Naive thymus-derived CD8-positive, alpha-beta T cell (primary cell): Measurements from ENCODE around the gene MEMO1. TPM values are rescaled to one million over a fixed set of nuclear protein-coding genes. Genes with fewer than 3 reads are reported as not detected.
"Not testable (repeated sequence)": the region's sequence is repeated elsewhere in the genome, so short reads cannot be mapped to it uniquely, and the experiment has no call there.

Source experiments
- ATAC-seq, 2 donors: fragments of 150-1000 bp; cut with Tn5 transposase in 1 of 2; sonication (Bioruptor Pico), chemical (Tn5 transposase) in 1 of 2; 1 replicate in 1 of 2; 2 replicates in 1 of 2; pipeline ENCODE4 v1.10.0; 2021; ENCODE audit warnings: mild to moderate bottlenecking in 2 of 2, moderate library complexity in 2 of 2
- POLR2A ChIA-PET: fragments of 350-600 bp; sonication (Branson Sonifier 250); formaldehyde crosslinking; loops from one replicate; lab custom pipeline; 2021; ENCODE audit warnings: antibody characterized with exemption; lab: Charles Lee
- DNase-seq, 10 donors: peaks; one replicate each; pipeline versions ENCODE4 v3.0.0 to v3.0.0-alpha.2; 2020 to 2022
- H3K27ac Mint-ChIP-seq, 10 donors: one replicate each; pipeline ENCODE4 v1.8.0; 2020 to 2022; ENCODE audit warnings: mild to moderate bottlenecking in 10 of 10, mixed read lengths in 10 of 10, moderate library complexity in 4 of 10, inconsistent platforms in 1 of 10
- H3K27me3 Mint-ChIP-seq, 5 donors: one replicate each; pipeline ENCODE4 v1.8.0; 2021 to 2022; ENCODE audit warnings: mixed read lengths in 5 of 5
- H3K36me3 Mint-ChIP-seq, 3 donors: one replicate each; pipeline ENCODE4 v1.8.0; 2020 to 2022; ENCODE audit warnings: mixed read lengths in 3 of 3, mild to moderate bottlenecking in 2 of 3, inconsistent platforms in 1 of 3
- H3K4me1 Mint-ChIP-seq, 4 donors: one replicate each; pipeline ENCODE4 v1.8.0; 2021 to 2022; ENCODE audit warnings: mixed read lengths in 4 of 4
- H3K4me3 Mint-ChIP-seq, 10 donors: one replicate each; pipeline ENCODE4 v1.8.0; 2020 to 2022; ENCODE audit warnings: mild to moderate bottlenecking in 10 of 10, mixed read lengths in 10 of 10, moderate library complexity in 6 of 10, inconsistent platforms in 1 of 10
- H3K9me3 Mint-ChIP-seq, 9 donors: one replicate each; pipeline ENCODE4 v1.8.0; 2020 to 2022; ENCODE audit warnings: mixed read lengths in 9 of 9, mild to moderate bottlenecking in 3 of 9, inconsistent platforms in 1 of 9, moderate library complexity in 1 of 9
- polyA plus RNA-seq, 3 donors: library from polyadenylated mRNA; unstranded; fragments of 300-500 nt; fragmentation: Illumina TruSeq; gene quantifications; one replicate each; pipeline ENCODE4 v1.2.3, GENCODE V29; 2021
- total RNA-seq, 8 experiments: library from RNA in 2 of 8; stranded (reverse) in 2 of 8; gene quantifications; one replicate each; pipeline ENCODE4 v1.2.3 and lab custom pipeline; 2021 to 2026

MEMO1 gene
- total and polyA plus RNA-seq, 5 experiments from 2014 or later = 23.7 to 35.8 (median 26.2) TPM

DNA sequence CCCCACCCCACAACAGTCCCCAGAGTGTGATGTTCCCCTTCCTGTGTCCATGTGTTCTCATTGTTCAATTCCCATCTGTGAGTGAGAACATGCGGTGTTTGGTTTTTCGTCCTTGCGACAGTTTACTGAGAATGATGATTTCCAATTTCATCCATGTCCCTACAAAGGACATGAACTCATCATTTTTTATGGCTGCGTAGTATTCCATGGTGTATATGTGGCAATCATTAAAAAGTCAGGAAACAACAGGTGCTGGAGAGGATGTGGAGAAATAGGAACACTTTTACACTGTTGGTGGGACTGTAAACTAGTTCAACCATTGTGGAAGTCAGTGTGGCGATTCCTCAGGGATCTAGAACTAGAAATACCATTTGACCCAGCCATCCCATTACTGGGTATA, 168.7 kb downstream of the MEMO1 start:
- ATAC-seq, H3K27ac Mint-ChIP-seq, POLR2A ChIA-PET, H3K4me3 Mint-ChIP-seq, DNase-seq, H3K27me3 Mint-ChIP-seq, H3K4me1 Mint-ChIP-seq, H3K9me3 Mint-ChIP-seq: not testable (repeated sequence)
- H3K36me3 Mint-ChIP-seq = peaks cover 0 to 14% (median 0%) of the 10 kb centered on the region in 3 donors

DNA sequence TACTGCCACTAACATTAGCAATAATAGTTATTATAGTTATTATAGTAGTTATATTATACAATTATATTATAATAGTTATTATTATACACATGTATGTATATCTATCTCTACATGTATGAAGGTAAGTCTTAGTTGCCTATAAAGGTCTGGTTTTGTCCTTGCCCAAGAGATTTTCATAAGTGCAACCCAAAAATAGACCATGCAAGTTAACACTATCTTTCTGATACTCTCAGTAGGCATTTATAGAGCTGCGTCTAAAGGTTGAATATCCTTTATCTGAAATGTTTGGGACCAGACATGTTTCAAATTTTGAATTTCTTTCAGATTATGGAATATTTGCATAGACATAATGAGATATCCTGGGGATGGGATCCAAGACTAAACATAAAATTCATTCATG, 175.4 kb downstream of the MEMO1 start:
- H3K4me3 Mint-ChIP-seq = no peak overlapping the region
- no peak overlapping the region for H3K27ac Mint-ChIP-seq
- H3K36me3 Mint-ChIP-seq = no peaks in the 10 kb centered on the region
- no peaks in the 10 kb centered on the region for H3K27me3 Mint-ChIP-seq
- peaks cover 0 to 2% (median 0%) of the 10 kb centered on the region in 9 donors for H3K9me3 Mint-ChIP-seq
- H3K4me1 Mint-ChIP-seq = peaks cover 0 to 4% (median 2%) of the 10 kb centered on the region in 4 donors
- ATAC-seq = no peak
- POLR2A ChIA-PET = no interaction called here
- DNase-seq = no peak

DNA sequence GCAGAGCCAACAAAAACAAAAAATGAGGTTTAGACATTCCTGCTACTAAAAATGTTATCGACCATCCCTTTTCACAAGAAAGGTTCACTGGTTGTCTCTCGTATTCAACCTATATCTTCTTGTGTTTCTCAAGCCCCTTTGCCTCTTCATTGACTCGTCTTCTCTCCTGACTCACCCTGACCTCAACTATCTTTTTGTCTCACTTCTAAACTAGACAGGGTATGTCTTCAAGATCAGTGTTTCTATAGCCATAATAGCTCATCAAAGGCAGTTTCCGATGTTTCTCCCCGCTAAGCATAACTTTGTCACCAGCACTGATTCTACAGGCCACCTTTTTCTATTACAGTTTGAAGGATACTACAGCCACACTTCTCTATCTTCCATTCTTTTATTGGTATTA, 178.4 kb downstream of the MEMO1 start:
- Mint-ChIP-seq H3K36me3 (peaks cover 0 to 2% (median 0%) of the 10 kb centered on the region in 3 donors), H3K9me3 (peaks cover 0 to 18% (median 6%) of the 10 kb centered on the region in 9 donors), H3K4me1 (peaks cover 0 to 4% (median 2%) of the 10 kb centered on the region in 4 donors), H3K27me3 (peaks cover 0 to 9% (median 7%) of the 10 kb centered on the region in 5 donors), H3K4me3 (no peak overlapping the region), H3K27ac (no peak overlapping the region)
- DNase-seq (no peak), ATAC-seq (no peak)
- POLR2A ChIA-PET = no interaction called here

DNA sequence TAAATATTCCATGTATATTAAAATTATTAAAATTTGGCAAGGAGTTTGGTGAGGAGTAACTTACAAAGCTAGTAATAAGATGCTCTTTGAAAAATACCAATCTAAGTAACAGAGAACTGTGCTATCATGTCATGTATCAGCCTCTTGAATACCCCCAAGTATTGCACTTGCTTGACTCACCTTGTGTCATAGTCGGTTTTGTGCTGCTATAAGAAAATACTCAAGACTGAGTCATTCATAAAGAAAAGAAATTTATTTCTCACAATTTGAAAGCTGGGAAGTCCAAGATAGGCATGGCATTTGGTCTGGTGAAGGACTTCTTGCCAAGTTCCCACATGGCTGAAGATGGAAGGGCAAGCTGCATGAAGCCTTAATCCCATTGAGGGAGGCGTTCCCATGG, 179.2 kb downstream of the MEMO1 start:
- peaks cover 0 to 23% (median 7%) of the 10 kb centered on the region in 9 donors for H3K9me3 Mint-ChIP-seq
- no peak for ATAC-seq
- H3K27ac Mint-ChIP-seq = no peak overlapping the region

DNA sequence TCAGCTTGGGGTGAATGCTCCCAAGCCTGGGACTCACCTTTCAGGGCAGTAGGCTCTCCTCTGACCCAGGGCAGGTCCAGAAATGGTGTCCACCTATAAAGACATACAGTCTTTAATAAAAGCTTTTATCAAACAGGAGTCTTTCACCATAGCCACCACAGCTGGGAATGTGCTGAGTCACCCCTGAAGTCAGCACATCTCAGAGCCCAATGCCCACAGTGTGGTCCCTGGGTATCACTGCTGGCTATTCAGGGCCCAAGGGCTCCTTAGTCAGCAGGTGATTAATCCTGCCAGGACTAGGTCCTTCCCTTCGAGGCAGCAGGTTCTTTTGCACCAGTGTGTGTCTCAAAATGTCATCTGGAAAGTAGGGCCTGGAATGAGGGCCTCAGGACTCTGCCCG, 181.9 kb downstream of the MEMO1 start:
- ATAC-seq (no peak), DNase-seq (no peak)
- Mint-ChIP-seq H3K9me3 (peaks cover 0 to 29% (median 8%) of the 10 kb centered on the region in 9 donors), H3K4me3 (no peak overlapping the region), H3K36me3 (peaks cover 0 to 9% (median 2%) of the 10 kb centered on the region in 3 donors), H3K27ac (no peak overlapping the region), H3K27me3 (peaks cover 4 to 20% (median 11%) of the 10 kb centered on the region in 5 donors), H3K4me1 (no peaks in the 10 kb centered on the region)
- POLR2A ChIA-PET = no interaction called here

More for the DNA sequence above, 179.2 kb downstream of the MEMO1 start:
- POLR2A ChIA-PET = no interaction called here
- Mint-ChIP-seq H3K27me3 (peaks cover 1 to 13% (median 7%) of the 10 kb centered on the region in 5 donors), H3K4me1 (no peaks in the 10 kb centered on the region), H3K4me3 (no peak overlapping the region), H3K36me3 (peaks cover 0 to 3% (median 2%) of the 10 kb centered on the region in 3 donors)
- no peak for DNase-seq

GRCh38 chr2:31823558-31823957, 187.2 kb downstream of the MEMO1 start:
- Mint-ChIP-seq H3K36me3 (peaks cover 0 to 43% (median 4%) of the 10 kb centered on the region in 3 donors), H3K4me1 (no peaks in the 10 kb centered on the region), H3K27me3 (peaks cover 4 to 20% (median 14%) of the 10 kb centered on the region in 5 donors), H3K27ac (no peak overlapping the region), H3K4me3 (no peak overlapping the region), H3K9me3 (peaks cover 0 to 62% (median 31%) of the 10 kb centered on the region in 9 donors)
- no peak for DNase-seq
- no peak for ATAC-seq
- POLR2A ChIA-PET = no interaction called here

DNA sequence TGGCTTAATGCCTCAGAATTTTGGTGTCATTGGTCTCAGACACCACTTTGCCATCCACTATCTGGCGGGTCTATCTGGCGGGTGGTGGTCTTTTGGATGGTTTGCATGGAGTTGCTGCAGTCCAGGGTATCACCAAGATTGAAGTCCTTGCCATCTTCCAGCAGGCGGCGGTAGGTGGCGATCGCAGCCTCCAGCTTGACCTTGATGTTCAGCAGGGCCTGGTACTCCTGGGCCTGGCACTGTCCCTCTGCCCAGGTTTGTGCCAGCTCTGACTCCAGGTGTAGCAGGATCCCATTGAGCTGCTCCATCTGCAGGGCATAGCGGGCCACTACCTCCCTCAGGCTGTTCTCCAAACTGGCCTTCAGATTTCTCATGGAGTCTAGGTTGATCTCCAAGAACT, 188.2 kb downstream of the MEMO1 start:
- Mint-ChIP-seq H3K27ac (no peak overlapping the region), H3K4me1 (no peaks in the 10 kb centered on the region), H3K9me3 (peaks cover 0 to 65% (median 34%) of the 10 kb centered on the region in 9 donors), H3K36me3 (peaks cover 0 to 43% (median 7%) of the 10 kb centered on the region in 3 donors), H3K27me3 (peaks cover 4 to 15% (median 10%) of the 10 kb centered on the region in 5 donors), H3K4me3 (no peak overlapping the region)
- POLR2A ChIA-PET = no interaction called here
- no peak for ATAC-seq
- no peak for DNase-seq

Other genes with a start within 250 kb of the MEMO1 start
- 10 to 100 TPM; 46.7 to 47.3 TPM for gene DPY30, start 28.8 kb upstream of the MEMO1 start, total RNA-seq
- 100 to 1,000 TPM; 151 to 179 (median 159) TPM for gene DPY30, start 28.8 kb upstream of the MEMO1 start, polyA plus RNA-seq
- gene SPAST, start 52.5 kb upstream of the MEMO1 start, total RNA-seq = 10 to 100 TPM; 24.8 to 24.9 TPM
- 1 to 10 TPM; 6.8 to 9.7 (median 9.0) TPM for gene SPAST, start 52.5 kb upstream of the MEMO1 start, polyA plus RNA-seq
- gene SLC30A6, start 154.9 kb upstream of the MEMO1 start, total RNA-seq = 10 to 100 TPM; 20.7 to 21.6 TPM
- gene SLC30A6, start 154.9 kb upstream of the MEMO1 start, polyA plus RNA-seq = 10 to 100 TPM in 1 of 3 donors, 1 to 10 TPM in 2; 8.9 to 10.3 (median 9.6) TPM